GM12801 (cell line): Measurements from ENCODE around the gene PHKB.

Source experiments
- TF ChIP-seq, protein P1 (sequence below): IDR thresholded peaks from one replicate; pipeline ENCODE4 v1.5.1; 2011; ENCODE audit warnings: control low read depth; ENCODE audit not compliant: insufficient read length; ENCODE audit errors: extremely low read depth

Gene PHKB

DNA sequence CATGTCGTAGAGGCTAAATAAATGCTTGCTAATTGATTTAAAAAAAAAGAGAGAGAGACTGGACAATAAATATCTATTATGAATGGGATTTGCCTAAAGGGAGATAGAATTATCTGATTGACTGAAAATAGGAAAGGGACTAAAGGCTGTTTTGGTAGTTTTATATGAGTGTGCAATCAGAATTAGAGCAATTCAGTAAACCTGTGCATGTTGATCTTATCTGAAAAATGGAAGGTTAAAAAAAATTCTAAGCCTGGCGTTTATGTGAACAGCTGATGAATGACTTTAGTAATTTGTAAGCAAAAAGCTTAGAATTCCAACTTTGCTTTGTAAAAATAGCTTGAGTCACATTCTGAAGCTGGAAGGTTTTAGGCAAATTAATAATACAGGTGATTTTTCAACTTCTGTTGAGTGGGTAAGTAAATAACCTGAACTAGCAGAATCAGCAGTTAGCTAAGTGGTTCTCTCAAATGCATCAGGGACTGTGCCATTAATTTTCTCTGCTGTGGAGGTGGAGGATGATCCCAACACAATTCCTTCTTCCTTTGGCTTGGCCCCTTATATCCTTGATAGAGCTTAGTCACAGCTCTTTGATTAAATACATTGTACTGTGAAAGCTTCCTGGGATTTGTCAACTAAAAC, 254.4 kb downstream of the PHKB start:
- TF ChIP-seq, protein P1, sequence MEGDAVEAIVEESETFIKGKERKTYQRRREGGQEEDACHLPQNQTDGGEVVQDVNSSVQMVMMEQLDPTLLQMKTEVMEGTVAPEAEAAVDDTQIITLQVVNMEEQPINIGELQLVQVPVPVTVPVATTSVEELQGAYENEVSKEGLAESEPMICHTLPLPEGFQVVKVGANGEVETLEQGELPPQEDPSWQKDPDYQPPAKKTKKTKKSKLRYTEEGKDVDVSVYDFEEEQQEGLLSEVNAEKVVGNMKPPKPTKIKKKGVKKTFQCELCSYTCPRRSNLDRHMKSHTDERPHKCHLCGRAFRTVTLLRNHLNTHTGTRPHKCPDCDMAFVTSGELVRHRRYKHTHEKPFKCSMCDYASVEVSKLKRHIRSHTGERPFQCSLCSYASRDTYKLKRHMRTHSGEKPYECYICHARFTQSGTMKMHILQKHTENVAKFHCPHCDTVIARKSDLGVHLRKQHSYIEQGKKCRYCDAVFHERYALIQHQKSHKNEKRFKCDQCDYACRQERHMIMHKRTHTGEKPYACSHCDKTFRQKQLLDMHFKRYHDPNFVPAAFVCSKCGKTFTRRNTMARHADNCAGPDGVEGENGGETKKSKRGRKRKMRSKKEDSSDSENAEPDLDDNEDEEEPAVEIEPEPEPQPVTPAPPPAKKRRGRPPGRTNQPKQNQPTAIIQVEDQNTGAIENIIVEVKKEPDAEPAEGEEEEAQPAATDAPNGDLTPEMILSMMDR: no peak

- TF ChIP-seq, protein P1: no peak
Observed at GRCh38 chr16:47716571-47716970, 255.4 kb downstream of the PHKB start.

- TF ChIP-seq, protein P1: no peak
Observed at GRCh38 chr16:47719713-47720112, 258.6 kb downstream of the PHKB start.

DNA sequence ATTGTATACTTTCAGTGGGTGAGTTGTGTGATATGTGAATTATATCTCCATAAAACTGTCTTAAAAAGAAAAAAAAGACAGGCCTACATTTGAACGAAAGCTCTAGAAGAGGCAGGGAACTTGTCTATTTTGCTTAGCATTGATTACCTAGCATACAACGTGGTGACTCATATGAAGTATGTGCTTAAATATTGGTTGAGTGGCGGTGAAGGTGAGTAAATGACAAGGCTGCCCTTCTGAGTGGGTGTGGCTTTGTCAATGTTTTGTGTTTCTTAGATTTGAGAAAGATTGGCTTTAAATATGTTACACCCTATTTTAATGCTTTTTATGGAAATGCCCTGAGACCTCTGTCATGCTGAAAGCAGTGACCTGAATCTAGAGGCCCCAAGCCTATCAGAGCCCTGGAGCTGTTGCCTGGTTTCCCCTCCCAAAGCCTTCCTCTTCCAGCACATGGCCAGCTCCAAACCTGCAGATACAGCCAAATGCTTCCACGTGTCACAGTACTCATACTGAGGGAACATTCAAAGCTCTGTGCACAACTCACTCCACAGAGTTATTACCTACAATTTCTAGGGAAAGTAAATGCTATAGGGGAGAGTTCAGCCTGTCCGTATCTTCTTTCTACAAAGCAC, 260.0 kb downstream of the PHKB start:
- TF ChIP-seq, protein P1: no peak

DNA sequence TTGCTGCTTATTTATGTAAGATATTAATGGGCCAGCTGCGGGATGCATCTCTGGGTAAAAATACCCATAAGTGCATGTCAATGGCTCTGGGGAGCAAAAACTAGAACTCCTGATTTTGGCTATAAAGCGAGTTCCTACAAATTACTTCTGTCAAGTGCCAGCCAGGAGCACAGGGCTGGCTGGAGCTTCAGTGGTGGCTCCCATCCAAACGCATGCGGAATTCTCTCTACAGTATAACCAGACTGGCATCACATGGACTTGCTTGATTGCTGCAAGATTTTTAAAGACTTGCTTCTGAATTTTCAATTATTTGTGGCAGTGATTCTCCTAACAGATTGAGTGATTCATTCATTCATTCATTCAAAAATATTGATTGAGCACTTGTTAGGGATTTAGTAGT, 260.9 kb downstream of the PHKB start:
- TF ChIP-seq, protein P1: no peak

- TF ChIP-seq, protein P1: no peak
Observed at GRCh38 chr16:47724115-47724785, 263.1 kb downstream of the PHKB start.

GRCh38 chr16:47725188-47725695, 264.1 kb downstream of the PHKB start:
- TF ChIP-seq, protein P1: no peak
